Large intestine (tissue), 12 donors: ENCODE results near the gene GALNT12. TPM values are rescaled to one million over a fixed set of nuclear protein-coding genes. Genes with fewer than 3 reads are reported as not detected.
A peak's percentile ranks its signal among the peaks of the same experiment; 100 is the strongest.

Experiments used
- DNase-seq, 2 donors: peaks; one replicate each; pipeline versions ENCODE4 v3.0.0 to v3.0.0-alpha.2; 2013
- H3K27ac ChIP-seq: one replicate; pipeline ENCODE4 v1.5.1; 2013; ENCODE audit warnings: low read length
- H3K27me3 ChIP-seq: 2 replicates; pipeline ENCODE4 v1.6.1; 2013; ENCODE audit warnings: low read length; ENCODE audit not compliant: control insufficient read depth, insufficient read depth
- H3K36me3 ChIP-seq: 2 replicates; pipeline ENCODE4 v1.6.1; 2013; ENCODE audit warnings: low read length; ENCODE audit not compliant: control insufficient read depth, insufficient read depth
- H3K4me1 ChIP-seq: one replicate; pipeline ENCODE4 v1.6.1; 2013; ENCODE audit warnings: low read length; ENCODE audit not compliant: control insufficient read depth, insufficient read depth
- H3K4me3 ChIP-seq: one replicate; pipeline ENCODE4 v1.5.1; 2013; ENCODE audit warnings: low read length
- H3K9me3 ChIP-seq: one replicate; pipeline ENCODE4 v1.6.1; 2013; ENCODE audit warnings: mild to moderate bottlenecking, low read depth, low read length, moderate library complexity; ENCODE audit not compliant: control insufficient read depth
- WGBS: methylation state at CpG from one replicate; pipeline ENCODE4 v1.1.5; 2013; ENCODE audit warnings: low lambda C conversion rate; ENCODE audit not compliant: insufficient coverage; 5-methylcytosine and 5-hydroxymethylcytosine counted together
- long read RNA-seq, 11 donors: transcript quantifications; one replicate each; lab custom pipeline, GENCODE V29; 2026
- polyA plus RNA-seq: library from polyadenylated mRNA; unstranded; fragments of 120-200 nt; gene quantifications from one replicate; pipeline ENCODE4 v1.2.1, GENCODE V29; 2013

GALNT12 gene, protein sequence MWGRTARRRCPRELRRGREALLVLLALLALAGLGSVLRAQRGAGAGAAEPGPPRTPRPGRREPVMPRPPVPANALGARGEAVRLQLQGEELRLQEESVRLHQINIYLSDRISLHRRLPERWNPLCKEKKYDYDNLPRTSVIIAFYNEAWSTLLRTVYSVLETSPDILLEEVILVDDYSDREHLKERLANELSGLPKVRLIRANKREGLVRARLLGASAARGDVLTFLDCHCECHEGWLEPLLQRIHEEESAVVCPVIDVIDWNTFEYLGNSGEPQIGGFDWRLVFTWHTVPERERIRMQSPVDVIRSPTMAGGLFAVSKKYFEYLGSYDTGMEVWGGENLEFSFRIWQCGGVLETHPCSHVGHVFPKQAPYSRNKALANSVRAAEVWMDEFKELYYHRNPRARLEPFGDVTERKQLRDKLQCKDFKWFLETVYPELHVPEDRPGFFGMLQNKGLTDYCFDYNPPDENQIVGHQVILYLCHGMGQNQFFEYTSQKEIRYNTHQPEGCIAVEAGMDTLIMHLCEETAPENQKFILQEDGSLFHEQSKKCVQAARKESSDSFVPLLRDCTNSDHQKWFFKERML
- 45.6 TPM for polyA plus RNA-seq
- long read RNA-seq, donor 1, transcript GALNT12-201 (10 exons, 2,735 nt) = major isoform, 7 of 15 reads
- long read RNA-seq, donor 1, partial matches to known transcripts = 8 of 15 reads
- long read RNA-seq, donor 1, other reads (novel, unspliced or antisense) = 0 of 15 reads
- long read RNA-seq, donor 2, transcript GALNT12-201 (10 exons, 2,735 nt) = major isoform, 17 of 45 reads
- long read RNA-seq, donor 2, partial matches to known transcripts = 27 of 45 reads
- long read RNA-seq, donor 2, other reads (novel, unspliced or antisense) = 0 of 45 reads
- long read RNA-seq, donor 3 = 0 reads
- long read RNA-seq, donor 4, partial matches to known transcripts = 0 of 1 reads
- long read RNA-seq, donor 4, other reads (novel, unspliced or antisense) = 0 of 1 reads
- long read RNA-seq, donor 5, transcript GALNT12-201 (10 exons, 2,735 nt) = major isoform, 15 of 21 reads
- long read RNA-seq, donor 5, partial matches to known transcripts = 6 of 21 reads
- long read RNA-seq, donor 5, other reads (novel, unspliced or antisense) = 0 of 21 reads
- long read RNA-seq, donor 6, transcript GALNT12-201 (10 exons, 2,735 nt) = major isoform, 18 of 31 reads
- long read RNA-seq, donor 6, partial matches to known transcripts = 13 of 31 reads
- long read RNA-seq, donor 6, other reads (novel, unspliced or antisense) = 0 of 31 reads
- long read RNA-seq, donor 7, transcript GALNT12-201 (10 exons, 2,735 nt) = major isoform, 5 of 36 reads
- long read RNA-seq, donor 7, partial matches to known transcripts = 31 of 36 reads
- long read RNA-seq, donor 7, other reads (novel, unspliced or antisense) = 0 of 36 reads
- long read RNA-seq, donor 8, transcript GALNT12-201 (10 exons, 2,735 nt) = major isoform, 12 of 33 reads
- long read RNA-seq, donor 8, partial matches to known transcripts = 19 of 33 reads
- long read RNA-seq, donor 8, other reads (novel, unspliced or antisense) = 0 of 33 reads
- long read RNA-seq, donor 9, transcript GALNT12-201 (10 exons, 2,735 nt) = major isoform, 10 of 16 reads
- long read RNA-seq, donor 9, partial matches to known transcripts = 5 of 16 reads
- long read RNA-seq, donor 9, other reads (novel, unspliced or antisense) = 0 of 16 reads
- long read RNA-seq, donor 10, transcript GALNT12-201 (10 exons, 2,735 nt) = major isoform, 8 of 14 reads
- long read RNA-seq, donor 10, partial matches to known transcripts = 6 of 14 reads
- long read RNA-seq, donor 10, other reads (novel, unspliced or antisense) = 0 of 14 reads
- long read RNA-seq, donor 11, transcript GALNT12-201 (10 exons, 2,735 nt) = major isoform, 8 of 32 reads
- long read RNA-seq, donor 11, partial matches to known transcripts = 24 of 32 reads
- long read RNA-seq, donor 11, other reads (novel, unspliced or antisense) = 0 of 32 reads

DNA sequence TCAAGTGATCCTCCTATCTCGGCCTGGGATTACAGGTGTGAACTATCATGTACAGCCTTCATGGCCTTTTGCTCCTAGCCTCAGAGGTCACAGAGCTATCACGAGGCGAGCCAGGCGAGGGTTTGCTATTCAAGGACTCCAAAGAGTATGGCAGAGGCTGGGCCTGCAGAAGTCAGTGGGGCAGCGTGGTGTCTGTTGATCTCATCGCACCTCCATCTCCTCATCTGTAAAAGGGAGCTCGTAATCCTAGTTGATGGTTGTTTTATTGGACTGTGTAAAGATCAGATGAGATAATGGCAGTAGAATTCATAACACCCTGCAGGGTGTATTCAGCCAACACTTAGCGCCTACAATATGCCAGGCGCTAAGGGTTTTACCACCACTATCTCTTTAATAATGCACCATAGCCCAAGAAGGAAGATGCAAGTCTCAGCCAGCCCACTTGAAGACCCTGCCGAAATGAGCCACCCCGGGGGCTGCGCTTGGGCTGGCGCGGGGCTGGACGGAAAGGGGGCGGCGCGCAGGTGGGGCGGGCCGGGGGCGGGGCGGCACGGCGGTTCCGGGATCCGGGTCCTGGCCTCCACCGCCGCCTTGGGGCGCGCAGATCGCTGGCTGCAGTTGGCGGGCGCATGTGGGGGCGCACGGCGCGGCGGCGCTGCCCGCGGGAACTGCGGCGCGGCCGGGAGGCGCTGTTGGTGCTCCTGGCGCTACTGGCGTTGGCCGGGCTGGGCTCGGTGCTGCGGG is at the start of gene GALNT12:
GALNT12 (plus strand) TSS at position 601 of the 744 bp plus-strand sequence; CDS start at position 630, 29 bp downstream.
- Histone ChIP-seq H3K27me3 (peaks cover 2% of the 10 kb centered on the region), H3K27ac (peak within 1 kb of the TSS; percentile 60), H3K9me3 (no peaks in the 10 kb centered on the region), H3K36me3 (no peaks in the 10 kb centered on the region), H3K4me3 (peak within 1 kb of the TSS; percentile 60), H3K4me1 (peaks cover 41% of the 10 kb centered on the region)
- no CpG with 5 or more reads among the region's 51 CpGs for WGBS
- peak; percentile 40 to 74 for DNase-seq

DNA sequence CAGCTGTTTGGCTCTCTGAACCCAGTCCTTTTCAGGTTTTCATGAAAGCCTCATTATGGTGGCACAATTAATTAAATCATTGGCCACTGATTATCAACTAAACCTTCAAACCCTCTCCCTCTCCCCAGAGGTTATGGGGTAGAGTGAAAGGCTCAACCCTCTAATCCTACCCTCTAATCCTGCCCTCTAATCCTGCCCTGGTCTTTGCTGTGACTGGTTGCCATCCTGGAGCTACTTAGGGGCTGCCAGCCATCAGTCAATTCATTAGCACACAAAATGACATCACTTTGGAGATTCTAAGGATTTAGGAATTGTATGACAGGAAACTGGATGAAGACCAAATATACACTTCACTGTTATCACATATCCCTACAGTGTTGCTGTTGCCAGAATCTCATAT is 47.2 kb upstream of the GALNT12 start:
- peaks cover 35% of the 10 kb centered on the region for H3K36me3 ChIP-seq
- H3K27me3 ChIP-seq = no peaks in the 10 kb centered on the region
- H3K27ac ChIP-seq = no peak overlapping the region
- H3K4me3 ChIP-seq = no peak overlapping the region
- DNase-seq = no peak
- H3K9me3 ChIP-seq = peaks cover 5% of the 10 kb centered on the region
- no peaks in the 10 kb centered on the region for H3K4me1 ChIP-seq

DNA sequence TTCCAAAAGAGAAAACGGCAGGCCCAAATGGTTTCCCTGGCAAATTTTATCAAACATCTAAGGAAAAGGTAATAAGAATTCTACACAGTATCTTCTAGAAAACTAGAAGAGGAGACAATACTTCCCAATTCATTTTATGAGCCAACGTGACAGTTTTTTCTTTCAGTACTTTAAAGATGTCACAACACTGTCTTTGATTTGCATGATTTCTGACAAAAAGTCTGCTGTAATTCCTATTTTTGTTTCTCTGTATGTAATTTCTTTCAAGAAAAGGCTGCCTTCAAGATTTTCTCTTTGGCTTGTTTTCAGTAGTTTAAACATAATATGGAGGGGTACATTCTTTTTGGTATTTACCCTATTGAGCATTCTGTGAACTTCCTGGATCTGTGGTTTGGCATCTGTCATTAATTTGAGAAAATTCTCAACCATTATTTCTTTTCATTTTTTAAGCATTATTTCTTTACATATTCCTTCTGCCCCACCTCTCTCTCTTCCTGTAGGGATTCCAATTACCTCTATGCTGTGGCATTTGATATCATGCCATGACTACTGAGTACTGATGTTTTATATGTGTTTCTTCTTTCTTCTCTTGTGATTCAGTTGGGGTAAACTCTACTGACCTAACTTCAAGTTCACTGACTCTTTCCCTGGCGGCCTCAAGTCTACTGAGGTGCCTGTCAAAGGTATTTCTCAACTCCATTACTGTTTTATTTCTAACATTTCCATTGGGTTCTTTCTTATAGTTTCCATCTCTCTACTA is 43.3 kb upstream of the GALNT12 start:
- H3K4me1 ChIP-seq = peaks cover 11% of the 10 kb centered on the region
- peaks cover 41% of the 10 kb centered on the region for H3K36me3 ChIP-seq
- WGBS = 94% methylated on average over 2 of the region's 3 CpGs
- peaks cover 2% of the 10 kb centered on the region for H3K9me3 ChIP-seq
- H3K4me3 ChIP-seq = no peak overlapping the region
- H3K27me3 ChIP-seq = no peaks in the 10 kb centered on the region
- DNase-seq = no peak
- H3K27ac ChIP-seq = no peak overlapping the region

DNA sequence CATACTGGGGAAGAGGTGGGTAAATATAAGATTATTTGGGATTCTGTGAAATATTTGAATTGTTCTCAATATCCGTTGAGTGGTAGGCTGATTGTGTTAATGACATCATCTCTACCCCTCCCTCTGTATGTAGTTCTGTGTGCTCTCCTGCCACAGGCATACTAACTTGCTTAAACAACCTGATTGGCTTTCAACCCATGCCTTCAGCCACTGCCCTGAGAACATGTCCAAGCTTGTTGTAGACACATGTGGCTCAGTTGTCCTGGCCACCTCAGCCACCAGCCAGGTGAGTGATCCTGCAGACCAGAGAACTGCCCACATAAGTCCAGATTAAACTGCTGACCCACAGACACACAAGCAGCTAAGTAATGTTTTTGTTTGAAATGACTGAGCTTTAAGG is 42.2 kb upstream of the GALNT12 start:
- H3K4me1 ChIP-seq = peaks cover 11% of the 10 kb centered on the region
- no CpG with 5 or more reads among the region's 1 CpG for WGBS

DNA sequence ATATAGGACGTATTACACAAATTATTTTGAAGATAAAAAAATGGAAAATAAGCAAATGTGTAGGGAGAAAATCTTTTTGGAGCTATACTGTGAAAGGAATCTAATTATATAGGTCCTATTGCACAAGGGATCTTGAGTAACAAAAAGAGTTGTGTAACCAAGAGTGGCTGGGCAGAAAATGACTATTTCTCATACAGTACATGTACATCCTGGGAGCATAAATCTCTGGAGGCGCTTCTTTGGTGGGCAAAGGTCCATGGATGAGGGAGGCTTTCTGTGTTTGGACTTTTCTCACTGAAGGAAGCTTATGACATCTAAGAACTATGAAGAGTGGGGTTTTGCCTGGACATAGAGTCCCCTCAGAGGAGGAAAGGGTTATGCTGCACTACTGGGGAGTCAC is 40.9 kb upstream of the GALNT12 start:
- Histone ChIP-seq H3K4me3 (no peak overlapping the region), H3K9me3 (peaks cover 5% of the 10 kb centered on the region), H3K27me3 (no peaks in the 10 kb centered on the region), H3K36me3 (peaks cover 57% of the 10 kb centered on the region), H3K27ac (peak overlapping the region; percentile 56), H3K4me1 (peaks cover 11% of the 10 kb centered on the region)
- no CpG with 5 or more reads among the region's 2 CpGs for WGBS
- peak; percentile 48 to 71 for DNase-seq

More for the DNA sequence above, 42.2 kb upstream of the GALNT12 start:
- Histone ChIP-seq H3K9me3 (no peaks in the 10 kb centered on the region), H3K4me3 (no peak overlapping the region), H3K27ac (no peak overlapping the region), H3K36me3 (peaks cover 46% of the 10 kb centered on the region), H3K27me3 (no peaks in the 10 kb centered on the region)
- DNase-seq = no peak

DNA sequence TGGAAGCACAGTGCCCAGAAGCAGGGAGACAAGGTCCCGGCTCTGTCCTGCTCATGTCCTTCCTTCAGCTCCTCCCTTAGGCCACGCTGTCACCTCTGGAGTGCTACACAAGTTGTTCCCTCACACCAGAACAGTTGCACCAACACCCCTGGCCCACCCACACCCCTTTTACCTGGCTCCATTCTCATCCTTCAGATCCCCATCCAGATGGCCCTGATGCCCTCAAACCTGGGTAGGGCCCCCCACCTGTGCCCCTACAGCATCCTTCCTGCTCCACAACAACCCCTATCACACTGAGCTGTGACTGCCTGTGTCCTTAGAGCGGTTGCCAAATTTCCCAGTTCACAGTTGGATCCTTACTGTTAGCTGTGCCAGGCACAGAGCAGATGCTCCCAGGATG is 40.3 kb upstream of the GALNT12 start:
- no CpG with 5 or more reads among the region's 3 CpGs for WGBS
- peaks cover 63% of the 10 kb centered on the region for H3K36me3 ChIP-seq
- no peak for DNase-seq

DNA sequence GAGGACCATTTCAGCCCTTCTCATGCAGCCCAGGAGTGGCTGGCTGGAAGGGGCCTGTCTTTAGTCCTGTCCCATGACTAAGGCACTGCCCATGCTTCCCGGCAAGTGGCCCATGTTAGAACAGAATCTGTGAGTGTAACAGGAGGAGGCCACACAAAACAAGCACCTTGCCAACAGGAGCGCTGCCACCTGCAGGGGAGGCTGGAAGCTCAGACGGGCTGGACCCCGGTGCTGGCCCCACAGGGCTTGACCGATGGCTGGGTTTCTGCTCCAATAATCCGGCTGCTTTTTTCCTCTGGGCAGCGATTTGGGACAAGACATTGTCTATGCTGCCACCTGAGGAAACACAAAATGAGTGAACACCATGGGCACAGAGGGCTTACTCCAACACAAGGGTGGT is 39.6 kb upstream of the GALNT12 start:
- Histone ChIP-seq H3K4me3 (no peak overlapping the region), H3K27me3 (no peaks in the 10 kb centered on the region), H3K27ac (no peak overlapping the region), H3K9me3 (peaks cover 5% of the 10 kb centered on the region), H3K36me3 (peaks cover 70% of the 10 kb centered on the region), H3K4me1 (peaks cover 11% of the 10 kb centered on the region)
- WGBS = no CpG with 5 or more reads among the region's 7 CpGs
- no peak for DNase-seq

More for the DNA sequence above, 40.3 kb upstream of the GALNT12 start:
- peak overlapping the region; percentile 56 for H3K27ac ChIP-seq
- H3K9me3 ChIP-seq = peaks cover 5% of the 10 kb centered on the region
- H3K4me3 ChIP-seq = no peak overlapping the region
- H3K4me1 ChIP-seq = peaks cover 11% of the 10 kb centered on the region
- no peaks in the 10 kb centered on the region for H3K27me3 ChIP-seq

DNA sequence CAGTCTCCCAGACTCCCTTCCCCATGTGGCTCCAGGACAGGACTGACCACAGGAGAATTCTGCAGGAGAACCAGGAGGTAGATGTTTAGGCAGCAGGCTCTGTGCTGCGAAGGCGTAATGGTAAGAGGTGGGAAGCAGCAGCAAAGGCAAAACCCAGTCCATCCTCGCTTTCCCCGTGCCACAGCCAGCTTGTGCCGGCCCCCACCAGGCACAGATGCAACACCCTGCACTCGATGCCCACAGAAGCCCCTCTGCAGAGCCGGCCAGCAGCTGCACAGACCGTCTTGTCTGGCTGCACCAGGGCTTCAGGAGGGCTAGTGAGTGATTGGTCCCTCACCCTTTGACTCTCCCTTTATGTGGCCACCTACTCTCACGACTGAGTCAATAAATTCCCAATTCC is 39.1 kb upstream of the GALNT12 start:
- Histone ChIP-seq H3K4me3 (no peak overlapping the region), H3K27me3 (no peaks in the 10 kb centered on the region), H3K36me3 (peaks cover 75% of the 10 kb centered on the region), H3K9me3 (peaks cover 5% of the 10 kb centered on the region), H3K4me1 (peaks cover 11% of the 10 kb centered on the region), H3K27ac (no peak overlapping the region)
- no peak for DNase-seq
- WGBS = no CpG with 5 or more reads among the region's 9 CpGs
